Measurements from ENCODE around the gene ALG5.
A peak's percentile ranks its signal among the peaks of the same experiment; 100 is the strongest.

The ALG5 gene

DNA sequence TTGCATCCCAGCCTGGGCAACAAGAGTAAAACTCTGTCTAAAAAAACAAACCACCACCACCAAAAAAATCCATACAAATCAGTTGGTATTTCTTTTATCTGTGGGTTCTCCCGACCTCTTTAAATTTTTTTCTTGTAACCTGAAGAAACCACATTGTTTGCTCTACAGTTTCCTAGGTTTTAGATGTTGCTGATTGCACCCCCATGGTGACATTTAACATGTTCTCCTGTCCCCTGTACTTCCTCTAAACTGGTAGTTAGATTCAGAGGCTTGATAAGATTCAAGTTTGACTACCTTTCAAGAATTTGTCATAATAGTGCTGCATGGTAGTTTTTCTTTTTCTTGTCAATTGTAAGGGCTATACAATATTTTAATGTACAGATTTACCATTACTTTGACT, 24.0 kb downstream of the ALG5 start:
- DNase-seq, result no peak

DNA sequence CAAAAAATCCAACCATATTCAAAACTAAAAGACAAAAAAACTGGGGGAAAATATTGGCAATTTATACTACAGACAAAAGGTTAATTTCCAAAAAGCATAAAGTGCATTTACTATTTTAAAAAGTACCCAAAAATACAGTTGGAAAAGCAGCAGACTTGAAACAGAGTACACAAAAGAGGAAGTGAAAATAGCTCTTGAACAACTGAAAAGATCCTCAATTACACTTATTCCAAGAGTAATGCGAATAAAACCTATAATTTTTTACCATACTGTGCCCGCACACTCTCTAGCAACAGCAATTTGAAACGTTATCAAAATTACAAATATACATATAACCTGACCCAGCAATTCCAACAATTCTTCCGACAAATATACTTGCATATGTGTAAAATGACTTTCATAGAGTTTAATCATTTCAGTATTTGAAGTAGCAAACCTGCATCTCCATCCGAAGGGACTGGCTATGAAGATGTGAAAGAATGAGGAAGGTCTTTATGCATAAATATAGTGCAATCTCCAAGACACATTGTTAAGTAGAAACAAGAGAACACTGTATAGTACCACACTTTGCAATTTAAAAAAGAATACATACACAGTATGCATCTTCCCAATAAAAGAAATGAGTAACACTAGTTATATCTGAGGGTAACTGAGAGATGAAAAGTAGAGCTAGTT, 25.4 kb downstream of the ALG5 start:
- no peak for DNase-seq

DNA sequence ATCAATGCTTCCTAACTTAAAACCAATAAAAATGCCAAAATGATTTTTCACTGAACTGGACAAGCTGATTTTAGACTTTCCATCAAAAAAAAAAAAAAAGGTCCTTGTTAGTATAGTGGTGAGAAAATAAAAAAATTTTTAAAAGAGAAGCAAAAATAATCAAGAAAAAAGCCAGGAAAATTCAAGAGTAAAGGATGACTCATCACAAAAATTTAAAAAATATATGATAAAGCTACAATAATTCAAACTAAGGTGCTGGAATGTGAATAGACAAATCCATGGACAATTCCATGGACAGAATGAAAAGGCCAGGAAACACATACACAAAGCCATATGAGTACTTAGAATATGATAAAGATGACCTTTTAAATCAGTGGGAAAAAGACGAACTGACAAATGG, 26.1 kb downstream of the ALG5 start:
- DNase-seq, result no peak

DNA sequence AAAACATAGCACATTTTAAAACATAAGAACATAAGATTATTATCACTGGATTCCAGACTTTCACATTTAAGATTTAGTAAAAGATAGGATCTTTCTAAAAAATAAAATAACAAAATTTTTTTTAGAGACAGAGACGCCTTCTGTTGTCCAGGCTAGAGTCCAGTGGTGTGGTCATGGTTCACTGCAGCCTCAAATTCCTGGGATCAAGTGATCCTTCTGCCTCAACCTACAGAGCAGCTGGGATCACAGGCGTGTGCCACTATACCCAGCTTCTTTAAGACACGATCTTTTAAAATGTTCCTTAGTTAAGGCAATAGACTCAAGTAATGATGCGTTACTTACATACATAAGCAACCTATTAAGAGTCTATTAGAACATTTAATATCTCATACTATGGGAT, 32.7 kb downstream of the ALG5 start:
- DNase-seq, result no peak

- no peak for DNase-seq
These were observed 33.4 kb downstream of the ALG5 start for GRCh38 chr13:36965767-36966166.

DNA sequence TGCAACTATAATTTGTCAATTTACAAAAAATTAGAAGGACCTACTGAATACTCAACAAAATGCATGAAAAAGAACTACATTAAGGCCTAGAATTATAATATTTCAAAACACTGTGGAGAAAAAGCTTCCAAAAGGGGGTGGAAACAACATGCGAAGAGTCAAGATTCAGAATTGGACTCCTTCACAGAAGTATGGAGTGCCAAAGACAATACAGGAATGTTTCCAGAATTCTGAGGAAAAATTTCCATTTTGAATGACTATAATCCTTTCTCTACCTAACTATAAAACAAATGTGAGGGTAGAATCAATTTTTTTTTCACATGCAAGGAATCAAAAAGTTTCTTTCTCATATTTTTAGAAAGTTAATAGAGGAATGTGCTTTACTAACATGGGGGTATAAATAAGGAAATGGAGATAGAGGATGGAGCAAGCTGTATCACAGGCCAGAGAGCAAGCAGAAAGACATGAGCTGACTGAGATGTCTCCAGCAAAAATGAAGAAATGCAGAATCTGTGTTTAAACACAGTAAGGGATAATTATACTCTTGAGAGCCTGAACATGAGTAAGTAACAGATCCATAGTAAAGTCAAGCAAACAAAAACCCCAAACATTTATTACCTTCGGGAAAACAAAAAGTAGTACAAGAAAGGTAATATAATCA, 39.6 kb downstream of the ALG5 start:
- DNase-seq, result no peak

DNA sequence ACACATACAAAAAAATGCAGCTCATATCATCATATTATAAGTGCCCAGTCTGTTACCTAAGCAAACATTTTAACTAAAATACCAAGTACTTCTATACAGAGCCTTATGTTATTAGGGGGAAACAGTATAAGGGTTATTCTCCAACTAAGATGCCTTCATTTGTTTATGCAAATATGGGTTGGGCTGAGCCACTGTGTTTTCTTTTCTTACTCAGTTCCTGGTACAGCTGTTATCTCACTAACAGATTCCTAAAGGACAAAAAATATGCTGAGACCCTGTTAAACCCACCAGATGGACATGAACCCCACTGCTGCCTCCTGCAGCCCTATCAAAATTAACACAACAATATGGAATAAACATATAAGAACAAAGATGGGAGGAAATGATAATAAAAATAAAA, 44.6 kb downstream of the ALG5 start:
- no peak for DNase-seq

DNA sequence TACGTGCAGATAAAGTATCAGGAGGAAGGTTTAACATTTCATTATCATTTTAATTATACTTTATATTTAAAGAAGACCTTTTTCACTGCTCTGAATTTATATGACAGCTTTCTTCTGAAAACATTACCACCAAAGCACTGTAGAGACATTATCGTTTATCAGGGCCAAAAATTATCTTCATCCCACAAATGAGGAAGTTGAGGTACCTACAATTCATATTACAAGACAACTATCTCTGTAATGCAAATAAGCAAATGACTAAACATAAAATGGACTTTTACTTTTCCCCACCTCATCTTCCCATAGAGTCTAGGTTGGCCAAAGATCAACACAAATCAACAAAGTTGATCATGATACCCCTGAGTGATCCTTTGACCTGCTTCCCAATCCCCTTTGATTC, 48.2 kb downstream of the ALG5 start:
- DNase-seq, result no peak

DNA sequence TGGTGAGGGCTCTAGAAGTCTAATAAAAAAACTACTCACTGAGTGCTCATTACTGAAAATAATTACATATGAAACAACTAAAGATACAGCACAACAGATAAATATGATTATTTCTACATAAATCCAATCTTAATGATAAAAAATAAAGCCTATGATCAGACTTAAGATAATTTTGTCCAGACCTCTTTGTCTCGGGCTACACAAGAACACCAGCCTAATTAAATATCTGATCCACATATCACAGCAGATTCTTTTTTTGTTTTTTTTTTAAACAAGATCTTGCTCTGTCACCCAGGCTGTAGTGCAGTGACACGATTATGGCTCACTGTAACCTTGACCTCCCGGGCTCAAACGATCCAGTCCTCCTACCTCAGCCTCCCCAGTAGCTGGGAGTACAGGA, 48.8 kb downstream of the ALG5 start:
- no peak for DNase-seq

- no peak for DNase-seq
These were observed 54.1 kb downstream of the ALG5 start for GRCh38 chr13:36945078-36945477.

GRCh38 chr13:36925603-36926002, 73.5 kb downstream of the ALG5 start:
- no peak for DNase-seq

GRCh38 chr13:36924001-36924400, 75.1 kb downstream of the ALG5 start:
- no peak for DNase-seq

DNA sequence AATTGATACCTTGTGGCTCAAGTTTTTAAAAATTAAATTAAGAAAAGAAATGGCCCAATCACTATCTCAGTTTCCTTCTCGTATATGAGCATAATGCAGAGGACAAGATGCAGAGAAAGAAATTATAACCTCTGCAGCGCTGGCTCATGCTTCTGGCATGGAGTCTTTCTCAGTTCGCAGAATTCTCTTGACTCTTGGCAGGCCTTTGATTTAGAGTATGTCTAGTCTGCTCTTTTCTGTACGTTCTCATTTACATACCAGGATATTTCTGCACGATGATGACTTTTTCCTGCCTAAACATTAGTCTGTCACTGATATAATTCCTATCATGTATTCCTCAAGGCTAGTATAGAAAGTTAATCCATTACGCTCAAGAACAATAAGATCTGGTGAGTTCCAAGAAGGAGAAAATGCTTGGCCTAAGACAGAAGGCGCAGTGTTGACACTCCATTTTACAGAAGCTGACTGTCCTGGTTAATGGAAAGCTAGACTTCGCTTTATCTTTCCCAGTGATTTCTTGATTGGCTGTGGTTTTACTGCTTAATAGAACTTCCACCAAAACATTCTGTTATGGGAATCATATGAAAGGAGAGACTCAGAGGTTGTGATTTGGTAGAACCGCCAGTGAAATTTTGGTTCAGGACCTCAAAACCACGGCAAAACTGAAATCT, 77.4 kb downstream of the ALG5 start:
- no peak for DNase-seq

DNA sequence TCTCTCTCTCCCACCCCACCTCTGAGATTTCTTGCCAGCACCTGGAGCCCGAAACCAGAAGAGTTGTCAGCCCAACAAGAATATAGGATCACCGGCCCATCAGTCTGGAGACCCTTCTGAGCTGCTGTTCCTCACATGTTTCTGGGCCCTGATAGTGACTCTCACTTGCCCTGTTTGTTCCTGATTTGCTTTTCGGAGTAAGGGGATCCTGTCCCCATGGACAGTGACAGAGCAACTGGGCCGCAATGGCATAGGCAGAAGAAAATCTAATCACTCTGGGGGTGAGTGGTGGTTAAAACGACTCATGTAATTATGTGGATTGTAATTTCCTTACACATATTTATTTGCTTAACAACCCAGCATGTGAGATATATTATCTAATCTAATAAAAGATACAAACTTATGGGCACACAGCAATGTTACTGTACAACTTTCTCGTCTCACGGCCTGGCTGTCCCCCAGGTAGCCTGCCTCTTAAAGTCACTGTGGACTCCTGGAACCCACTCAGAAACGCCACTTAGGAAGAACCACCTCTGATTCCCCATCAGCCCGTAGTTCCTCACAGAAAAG, 78.4 kb downstream of the ALG5 start:
- DNase-seq, result peak; percentile 23

GRCh38 chr13:36919833-36920615, 79.1 kb downstream of the ALG5 start, which contains the start of gene SMAD9:
Gene SMAD9, minus strand, starts transcription at chr13:36920238. Its CDS starts 40,549 bp downstream, at chr13:36879689.
- DNase-seq, result peak; percentile 81

GRCh38 chr13:36919171-36919832, 79.8 kb downstream of the ALG5 start:
- DNase-seq, result peak; percentile 80

GRCh38 chr13:36918246-36919131, 80.7 kb downstream of the ALG5 start:
- peak; percentile 30 for DNase-seq

GRCh38 chr13:36917311-36917710, 81.8 kb downstream of the ALG5 start:
- DNase-seq, result no peak

- DNase-seq, result no peak
These were observed 83.1 kb downstream of the ALG5 start for GRCh38 chr13:36915896-36916640.

DNA sequence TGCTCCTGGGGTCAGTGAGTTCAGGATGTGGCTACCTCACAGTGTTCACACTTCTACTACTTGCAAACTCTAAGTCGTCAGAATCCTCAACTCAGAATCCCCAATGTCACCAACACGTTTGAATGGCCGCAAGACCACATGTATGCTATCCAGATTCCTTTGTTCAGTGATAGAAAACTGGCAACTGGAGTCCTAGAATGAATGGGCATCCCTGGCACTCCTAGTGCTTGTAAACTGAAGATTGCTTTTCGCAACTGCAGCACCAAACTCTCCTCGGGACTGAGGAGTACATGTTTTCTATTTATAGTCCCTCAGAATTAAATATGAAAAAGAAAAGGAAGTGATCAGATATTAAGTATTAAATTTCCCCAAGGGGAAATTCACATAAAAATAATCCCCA, 84.0 kb downstream of the ALG5 start:
- DNase-seq, result peak; percentile 4

- DNase-seq, result no peak
These were observed 84.5 kb downstream of the ALG5 start for GRCh38 chr13:36914648-36915047.

Measured in NCI-H146 (cell line).